IMR-90 (cell line): ENCODE results near the gene TSPAN16. TPM values are rescaled to one million over a fixed set of nuclear protein-coding genes. Genes with fewer than 3 reads are reported as not detected.

Experiments used
- ATAC-seq: fragments of 200-7000 bp; cut with Tn5 transposase; 2 replicates; pipeline ENCODE4 v1.9.1; 2020; ENCODE audit warnings: low read depth, mild to moderate bottlenecking, moderate library complexity
- BruUV-seq: library from RNA; stranded (reverse); fragments of 400-500 nt; replicated peaks from 2 replicates; lab custom pipeline; 2021; lab: Mats Ljungman, UMichigan
- CTCF ChIA-PET: fragments of 300-600 bp; formaldehyde crosslinking; extraction: SDS; loops from one replicate; lab custom pipeline; 2021; ENCODE audit warnings: antibody characterized with exemption; lab: Yijun Ruan, JAX
- POLR2A ChIA-PET: fragments of 300-600 bp; sonication (Branson Sonifier 250); formaldehyde crosslinking; loops from one replicate; lab custom pipeline; 2022; ENCODE audit warnings: antibody characterized with exemption; ENCODE audit not compliant: unreplicated experiment; lab: Charles Lee
- DNase-seq: peaks from one replicate; pipeline ENCODE4 v3.0.0; 2013
- H2AFZ ChIP-seq: replicated peaks from 2 replicates; pipeline ENCODE3; 2013; ENCODE audit warnings: low read length, mild to moderate bottlenecking; ENCODE audit not compliant: poor library complexity
- H2AK5ac ChIP-seq: 2 replicates; pipeline ENCODE4 v1.6.1; 2013; ENCODE audit warnings: low read depth, low read length, inconsistent platforms
- H2AK9ac ChIP-seq: replicated peaks from 2 replicates; pipeline ENCODE3; 2013; ENCODE audit warnings: mild to moderate bottlenecking, low read depth, low read length, moderate library complexity; ENCODE audit not compliant: poor library complexity
- H2BK120ac ChIP-seq: 2 replicates; pipeline ENCODE4 v1.6.1; 2013; ENCODE audit warnings: low read depth, low read length, inconsistent platforms
- H2BK15ac ChIP-seq: 3 replicates; pipeline ENCODE4 v1.6.1; 2013; ENCODE audit warnings: low read depth, low read length, inconsistent platforms
- H2BK20ac ChIP-seq: 2 replicates; pipeline ENCODE4 v1.6.1; 2013; ENCODE audit warnings: low read depth, mild to moderate bottlenecking, inconsistent platforms, low read length, moderate library complexity
- H2BK5ac ChIP-seq: 2 replicates; pipeline ENCODE4 v1.6.1; 2013; ENCODE audit warnings: mild to moderate bottlenecking, low read depth, low read length, inconsistent platforms; ENCODE audit not compliant: poor library complexity, severe bottlenecking
- H3K14ac ChIP-seq: replicated peaks from 2 replicates; pipeline ENCODE4 v1.6.1; 2013; ENCODE audit warnings: low read depth, low read length, inconsistent platforms
- H3K18ac ChIP-seq: 2 replicates; pipeline ENCODE4 v1.6.1; 2013; ENCODE audit warnings: low read depth, low read length, control low read depth
- H3K23ac ChIP-seq: 2 replicates; pipeline ENCODE4 v1.6.1; 2013; ENCODE audit warnings: low read depth, low read length, inconsistent platforms
- H3K27ac ChIP-seq: 2 replicates; pipeline ENCODE4 v1.5.1; 2013; ENCODE audit warnings: mild to moderate bottlenecking, control low read depth, low read length; ENCODE audit not compliant: insufficient read depth
- H3K27me3 ChIP-seq: 2 replicates; pipeline ENCODE4 v1.6.1; 2013; ENCODE audit warnings: low read length; ENCODE audit not compliant: control insufficient read depth, insufficient read depth
- H3K36me3 ChIP-seq: 2 replicates; pipeline ENCODE4 v1.6.1; 2013; ENCODE audit warnings: low read length, mixed read lengths; ENCODE audit not compliant: control insufficient read depth, insufficient read depth
- H3K4ac ChIP-seq: 2 replicates; pipeline ENCODE4 v1.6.1; 2013; ENCODE audit warnings: low read depth, low read length, inconsistent platforms
- H3K4me1 ChIP-seq: 2 replicates; pipeline ENCODE4 v1.6.1; 2013; ENCODE audit warnings: low read length, mixed read lengths; ENCODE audit not compliant: control insufficient read depth, insufficient read depth
- H3K4me2 ChIP-seq: 2 replicates; pipeline ENCODE4 v1.6.1; 2013; ENCODE audit warnings: low read depth, mild to moderate bottlenecking, control low read depth, low read length, moderate library complexity
- H3K4me3 ChIP-seq: 2 replicates; pipeline ENCODE4 v1.5.1; 2013; ENCODE audit warnings: low read depth, mild to moderate bottlenecking, control low read depth, low read length, moderate library complexity; ENCODE audit not compliant: insufficient read depth
- H3K56ac ChIP-seq: 2 replicates; pipeline ENCODE4 v1.6.1; 2013; ENCODE audit warnings: low read length, inconsistent platforms; ENCODE audit not compliant: insufficient read depth; ENCODE audit errors: extremely low read depth
- H3K79me1 ChIP-seq, 2 experiments: 2 replicates each; pipeline ENCODE4 v1.6.1; 2013; ENCODE audit warnings: low read length in 2 of 2, inconsistent platforms in 1 of 2, low read depth in 1 of 2
- H3K9ac ChIP-seq: 2 replicates; pipeline ENCODE4 v1.6.1; 2013; ENCODE audit warnings: low read depth, low read length, control low read depth
- H3K9me1 ChIP-seq: 2 replicates; pipeline ENCODE4 v1.6.1; 2013; ENCODE audit warnings: low read length, inconsistent platforms; ENCODE audit not compliant: insufficient read depth
- H3K9me3 ChIP-seq: 2 replicates; pipeline ENCODE4 v1.6.1; 2013; ENCODE audit warnings: low read length; ENCODE audit not compliant: control insufficient read depth, insufficient read depth
- H4K20me1 ChIP-seq: 2 replicates; pipeline ENCODE4 v1.6.1; 2013; ENCODE audit warnings: low read length, inconsistent platforms; ENCODE audit not compliant: insufficient read depth
- H4K5ac ChIP-seq: 2 replicates; pipeline ENCODE4 v1.6.1; 2013; ENCODE audit warnings: mild to moderate bottlenecking, low read depth, low read length, control low read depth
- H4K8ac ChIP-seq, 2 experiments: 2 replicates each; pipeline ENCODE4 v1.6.1; 2013; ENCODE audit warnings: low read depth in 2 of 2, low read length in 2 of 2, control low read depth in 1 of 2, inconsistent platforms in 1 of 2
- H4K91ac ChIP-seq: 2 replicates; pipeline ENCODE4 v1.6.1; 2013; ENCODE audit warnings: low read depth, low read length, inconsistent platforms; ENCODE audit not compliant: insufficient read depth
- BHLHE40 ChIP-seq: fragments of 150-350 bp; IDR thresholded peaks from 2 replicates; pipeline ENCODE4 v1.6.1; 2016; ENCODE audit warnings: mild to moderate bottlenecking, low read depth, low read length
- CTCF ChIP-seq: conservative IDR thresholded peaks from 2 replicates; pipeline ENCODE4 v1.5.1; 2012; ENCODE audit warnings: mild to moderate bottlenecking, low read depth, low read length, improper control_type of control experiment
- MAZ ChIP-seq: IDR thresholded peaks from 2 replicates; pipeline ENCODE4 v1.6.1; 2012; ENCODE audit warnings: low read depth, mild to moderate bottlenecking, low read length, improper control_type of control experiment, moderate library complexity, borderline replicate concordance
- MXI1 ChIP-seq: IDR thresholded peaks from 2 replicates; pipeline ENCODE4 v1.6.1; 2012; ENCODE audit warnings: low read depth, mild to moderate bottlenecking, low read length, moderate library complexity, borderline replicate concordance
- NFE2L2 ChIP-seq: fragments of 150-350 bp; IDR thresholded peaks from 2 replicates; pipeline ENCODE4 v1.6.1; 2016; ENCODE audit warnings: low read depth, mild to moderate bottlenecking, low read length
- POLR2A ChIP-seq: IDR thresholded peaks from 2 replicates; pipeline ENCODE4 v1.6.1; 2012; ENCODE audit warnings: mild to moderate bottlenecking, low read depth, low read length
- RFX5 ChIP-seq: IDR thresholded peaks from 2 replicates; pipeline ENCODE4 v1.8.0; 2012; ENCODE audit warnings: low read depth, mild to moderate bottlenecking, low read length, moderate library complexity
- WGBS, 2 experiments: methylation state at CpG; one replicate each; pipeline versions ENCODE4 v1.1.5 to v1.1.7; 2013; ENCODE audit warnings: missing lambda C conversion rate in 2 of 2; ENCODE audit not compliant: insufficient read length in 1 of 2; ENCODE audit errors: extremely low coverage in 2 of 2; 5-methylcytosine and 5-hydroxymethylcytosine counted together
- dilution Hi-C: fragments of 300-500 bp; cut with HindIII; formaldehyde crosslinking; loops from one replicate; pipeline ENCODE4 v1.14.3; 2018; ENCODE audit warnings: low sequenced_read_pairs; ENCODE audit not compliant: unreplicated experiment
- in situ Hi-C: fragments of 300-500 bp; cut with MboI; formaldehyde crosslinking; loops from 3 replicates; pipeline ENCODE4 v1.14.3; 2019; ENCODE audit warnings: low sequenced_read_pairs, inconsistent platforms, mixed read lengths
- intact Hi-C: fragments of 100-400 bp; cut with micrococcal nuclease; formaldehyde crosslinking; loops from 2 replicates; pipeline ENCODE4 v1.10.0; 2022
- polyA plus RNA-seq, 3 experiments: library from polyadenylated mRNA; depleted of rRNA; stranded (reverse); fragments of >200 nt; gene quantifications; 2 replicates each; pipeline ENCODE4 v1.2.3, GENCODE V29; 2012; ENCODE audit warnings: low replicate concordance in 1 of 3
- total RNA-seq: library from RNA; depleted of rRNA; stranded (reverse); fragments of >200 nt; gene quantifications from 2 replicates; pipeline ENCODE4 v1.2.3, GENCODE V29; 2012

The TSPAN16 gene
- total and polyA plus RNA-seq, 2 of the 4 experiments (the other 2 are of a cell fraction), result not detected

- Histone ChIP-seq H3K27me3 (no peaks in the 10 kb centered on the region), H3K56ac (no peak overlapping the region), H3K4me2 (no peak overlapping the region), H2AK5ac (no peak overlapping the region), H2BK5ac (no peak overlapping the region), H3K18ac (no peak overlapping the region), H3K36me3 (peaks cover 39% of the 10 kb centered on the region), H3K9ac (no peak overlapping the region), H3K4me1 (peaks cover 3% of the 10 kb centered on the region), H2BK15ac (no peak overlapping the region), H2AK9ac (peak overlapping the region; percentile 24), H3K79me1 (peaks cover 6 to 13% of the 10 kb centered on the region in 2 experiments; a peak in 3 of 4 replicates), H2AFZ (no peak overlapping the region), H3K27ac (no peak overlapping the region), H3K14ac (no peak overlapping the region), H4K8ac (no peak overlapping the region), H4K5ac (no peak overlapping the region), H3K4me3 (no peak overlapping the region), H3K9me1 (peaks cover 15% of the 10 kb centered on the region), H3K4ac (no peak overlapping the region), H4K20me1 (peaks cover 12% of the 10 kb centered on the region), H2BK120ac (no peak overlapping the region), H2BK20ac (no peak overlapping the region), H3K9me3 (no peaks in the 10 kb centered on the region), H4K91ac (no peak overlapping the region), H3K23ac (no peak overlapping the region)
- BruUV-seq, result no TSS peak
- CTCF ChIA-PET, result no interaction called here
- POLR2A ChIA-PET, result interaction anchor here (0.8 kb wide), 1 partner anchor 43 kb away, joined by 3 read pairs; no protein-coding TSS in a partner anchor
- in situ Hi-C loops (no loop called here), dilution Hi-C loops (no loop called here), intact Hi-C loops (no loop called here)
- TF ChIP-seq POLR2A (no peak), RFX5 (no peak), BHLHE40 (no peak), MAZ (no peak), CTCF (no peak), MXI1 (no peak), NFE2L2 (no peak)
- ATAC-seq (peak; percentile 48; the same call in 1 of the 2 replicates), DNase-seq (no peak)
- 76% methylated on average over 39 of the region's 43 CpGs; no CpG with 5 or more reads in 1 of the 2 experiments for WGBS, 2 experiments
Measured at GRCh38 chr19:11361037-11361770, 65.2 kb downstream of the TSPAN16 start.
